Bronchial epithelial cell (primary cell): ENCODE results near the gene ANK2. TPM values are rescaled to one million over a fixed set of nuclear protein-coding genes. Genes with fewer than 3 reads are reported as not detected.

Experiments used
- DNase-seq: peaks from one replicate; pipeline ENCODE4 v3.0.0-alpha.2; 2010; ENCODE audit warnings: low read depth
- FAIRE-seq: peaks from 2 replicates; lab custom pipeline; 2011; peaks lifted over from hg19 to GRCh38; lab: Jason Lieb, UNC
- H3K27me3 ChIP-seq: 2 replicates; pipeline ENCODE4 v1.5.1; 2011; ENCODE audit warnings: low read length; ENCODE audit not compliant: control insufficient read depth, insufficient read depth
- H3K36me3 ChIP-seq: 2 replicates; pipeline ENCODE4 v1.5.1; 2011; ENCODE audit warnings: low read length; ENCODE audit not compliant: control insufficient read depth, insufficient read depth
- H3K4me3 ChIP-seq: 2 replicates; pipeline ENCODE4 v1.5.1; 2011; ENCODE audit warnings: mild to moderate bottlenecking, low read depth, low read length, control low read depth
- CTCF ChIP-seq: IDR thresholded peaks from 2 replicates; pipeline ENCODE4 v1.5.1; 2011; ENCODE audit warnings: mild to moderate bottlenecking, moderate library complexity, low read length, control low read depth, inconsistent platforms; ENCODE audit not compliant: insufficient read depth, severe bottlenecking
- total RNA-seq: library from RNA; depleted of rRNA; stranded (reverse); fragments of >200 nt; gene quantifications from 2 replicates; pipeline ENCODE4 v1.2.1, GENCODE V29; 2014

ANK2 gene
- total RNA-seq, 1 donor from 2014 or later = 2.6 TPM

DNA sequence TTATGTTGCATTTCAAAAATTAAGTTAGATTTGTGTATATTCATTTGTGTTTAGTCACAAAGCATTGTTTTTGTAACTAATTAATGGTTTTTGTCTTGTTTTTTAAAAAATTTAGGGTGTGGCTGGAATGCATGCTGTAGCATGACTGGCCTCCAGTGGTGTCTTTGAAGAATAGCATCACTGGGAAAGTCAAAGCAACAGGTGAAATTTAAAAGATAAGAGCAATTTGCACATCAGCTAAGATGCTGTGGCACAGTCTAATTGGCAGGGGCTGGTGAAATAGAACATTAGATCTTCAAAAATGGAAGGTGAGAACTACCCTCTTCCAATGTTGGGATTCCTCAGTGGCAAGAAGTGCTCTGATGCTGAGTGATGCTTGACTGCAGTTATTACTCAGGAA, 45.3 kb downstream of the ANK2 start:
- no peaks in the 10 kb centered on the region for H3K36me3 ChIP-seq
- H3K4me3 ChIP-seq = no peak overlapping the region
- DNase-seq (peak; percentile 29), FAIRE-seq (no peak)
- peak; percentile 47 for TF ChIP-seq CTCF
- no peaks in the 10 kb centered on the region for H3K27me3 ChIP-seq

GRCh38 chr4:113101669-113102068, 52.2 kb downstream of the ANK2 start:
- H3K27me3 ChIP-seq = peaks cover 2% of the 10 kb centered on the region
- H3K36me3 ChIP-seq = no peaks in the 10 kb centered on the region
- FAIRE-seq = no peak
- DNase-seq = peak; percentile 18
- no peak overlapping the region for H3K4me3 ChIP-seq
- no peak for TF ChIP-seq CTCF

- FAIRE-seq = no peak
- no peak overlapping the region for H3K4me3 ChIP-seq
- no peak for DNase-seq
- H3K27me3 ChIP-seq = peaks cover 2% of the 10 kb centered on the region
- no peak for TF ChIP-seq CTCF
- no peaks in the 10 kb centered on the region for H3K36me3 ChIP-seq
Observed at GRCh38 chr4:113103556-113103955, 54.1 kb downstream of the ANK2 start.

- peak; percentile 20 for TF ChIP-seq CTCF
- H3K4me3 ChIP-seq = no peak overlapping the region
- no peaks in the 10 kb centered on the region for H3K36me3 ChIP-seq
- H3K27me3 ChIP-seq = peaks cover 2% of the 10 kb centered on the region
- no peak for FAIRE-seq
- DNase-seq = peak; percentile 35
Observed at GRCh38 chr4:113106108-113106507, 56.7 kb downstream of the ANK2 start.

GRCh38 chr4:113109106-113109718, 59.8 kb downstream of the ANK2 start:
- FAIRE-seq (no peak), DNase-seq (no peak)
- Histone ChIP-seq H3K36me3 (no peaks in the 10 kb centered on the region), H3K27me3 (peaks cover 2% of the 10 kb centered on the region), H3K4me3 (no peak overlapping the region)
- TF ChIP-seq CTCF = no peak
